Retinal pigment epithelial cell (primary cell): ENCODE measurements around the gene GALNT11.
"Not testable (repeated sequence)": the region's sequence is repeated elsewhere in the genome, so short reads cannot be mapped to it uniquely, and the experiment has no call there.

Source experiments
- DNase-seq: peaks from one replicate; pipeline ENCODE4 v3.0.0-alpha.2; 2010; ENCODE audit warnings: low read depth
- H3K4me3 ChIP-seq: 2 replicates; pipeline ENCODE4 v1.5.1; 2011; ENCODE audit warnings: mild to moderate bottlenecking, low read length, control low read depth, moderate library complexity
- CTCF ChIP-seq: conservative IDR thresholded peaks from 2 replicates; pipeline ENCODE4 v1.5.1; 2011; ENCODE audit warnings: low read depth, low read length, control low read depth, inconsistent platforms

GALNT11 gene

GRCh38 chr7:152013974-152014373 lies 11.5 kb upstream of the GALNT11 start:
- TF ChIP-seq CTCF: no peak
- H3K4me3 ChIP-seq: no peak overlapping the region
- no peak for DNase-seq

DNA sequence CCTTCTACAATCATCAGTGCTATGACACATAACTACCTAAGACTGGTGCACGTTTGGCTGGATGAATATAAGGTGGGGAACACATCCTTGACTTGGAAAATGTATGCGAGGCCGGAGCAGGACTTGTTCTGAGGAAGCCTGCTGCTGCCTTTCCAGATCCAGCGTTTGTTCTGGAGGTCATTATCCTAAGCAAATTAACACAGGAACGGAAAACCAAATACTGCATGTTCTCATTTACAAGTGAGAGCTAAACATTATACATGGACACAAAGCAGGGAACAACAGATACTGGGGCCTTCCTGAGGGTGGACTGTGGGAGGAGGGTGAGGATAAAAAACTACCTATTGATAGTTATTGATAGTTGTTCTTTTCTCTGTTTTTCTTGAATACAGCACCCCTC lies 10.8 kb upstream of the GALNT11 start:
- H3K4me3 ChIP-seq: no peak overlapping the region

DNA sequence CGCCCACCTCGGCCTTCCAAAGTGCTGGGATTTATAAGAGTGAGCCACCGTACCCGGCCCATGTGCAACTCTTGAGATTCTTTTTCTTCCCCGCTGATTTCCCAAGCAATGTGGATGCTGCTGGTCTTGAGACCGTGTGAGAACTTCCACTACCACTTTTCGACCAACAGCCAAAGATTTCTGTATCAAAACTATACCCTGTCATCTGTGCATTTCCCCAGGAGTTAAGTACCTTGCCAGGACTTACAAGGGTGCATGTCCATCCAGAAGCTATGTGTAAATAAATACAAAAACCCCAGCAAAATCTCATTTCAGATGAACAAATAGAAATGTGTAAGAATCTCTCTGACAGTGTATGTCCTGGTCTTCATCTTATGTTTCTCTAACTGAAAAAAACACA lies 9.9 kb upstream of the GALNT11 start:
- DNase-seq: no peak
- TF ChIP-seq CTCF: no peak
- H3K4me3 ChIP-seq: no peak overlapping the region

More for the DNA sequence above, 10.8 kb upstream of the GALNT11 start:
- DNase-seq: no peak
- TF ChIP-seq CTCF: no peak

- no peak overlapping the region for H3K4me3 ChIP-seq
- TF ChIP-seq CTCF: no peak
- no peak for DNase-seq
These were observed 8.5 kb upstream of the GALNT11 start for GRCh38 chr7:152016947-152017346.

DNA sequence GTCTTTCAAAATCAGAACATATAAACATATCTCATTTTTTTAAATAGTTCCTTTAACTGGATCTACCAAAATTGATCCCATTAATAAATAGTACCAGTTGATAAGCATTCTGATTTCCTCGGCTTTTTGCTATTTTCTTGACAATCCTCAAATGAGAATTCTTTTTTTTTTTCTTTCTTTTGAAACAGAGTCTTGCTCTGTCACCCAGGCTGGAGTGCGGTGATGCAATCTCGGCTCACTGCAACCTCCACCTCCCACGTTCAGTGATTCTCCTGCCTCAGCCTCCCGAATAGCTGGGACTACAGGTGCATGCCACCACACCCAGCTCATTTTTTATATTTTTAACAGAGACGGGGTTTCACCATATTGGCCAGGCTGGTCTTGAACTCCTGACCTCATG lies 7.8 kb upstream of the GALNT11 start:
- not testable (repeated sequence) for DNase-seq, H3K4me3 ChIP-seq

GRCh38 chr7:152021740-152022139 lies 3.7 kb upstream of the GALNT11 start:
- DNase-seq: not testable (repeated sequence)

DNA sequence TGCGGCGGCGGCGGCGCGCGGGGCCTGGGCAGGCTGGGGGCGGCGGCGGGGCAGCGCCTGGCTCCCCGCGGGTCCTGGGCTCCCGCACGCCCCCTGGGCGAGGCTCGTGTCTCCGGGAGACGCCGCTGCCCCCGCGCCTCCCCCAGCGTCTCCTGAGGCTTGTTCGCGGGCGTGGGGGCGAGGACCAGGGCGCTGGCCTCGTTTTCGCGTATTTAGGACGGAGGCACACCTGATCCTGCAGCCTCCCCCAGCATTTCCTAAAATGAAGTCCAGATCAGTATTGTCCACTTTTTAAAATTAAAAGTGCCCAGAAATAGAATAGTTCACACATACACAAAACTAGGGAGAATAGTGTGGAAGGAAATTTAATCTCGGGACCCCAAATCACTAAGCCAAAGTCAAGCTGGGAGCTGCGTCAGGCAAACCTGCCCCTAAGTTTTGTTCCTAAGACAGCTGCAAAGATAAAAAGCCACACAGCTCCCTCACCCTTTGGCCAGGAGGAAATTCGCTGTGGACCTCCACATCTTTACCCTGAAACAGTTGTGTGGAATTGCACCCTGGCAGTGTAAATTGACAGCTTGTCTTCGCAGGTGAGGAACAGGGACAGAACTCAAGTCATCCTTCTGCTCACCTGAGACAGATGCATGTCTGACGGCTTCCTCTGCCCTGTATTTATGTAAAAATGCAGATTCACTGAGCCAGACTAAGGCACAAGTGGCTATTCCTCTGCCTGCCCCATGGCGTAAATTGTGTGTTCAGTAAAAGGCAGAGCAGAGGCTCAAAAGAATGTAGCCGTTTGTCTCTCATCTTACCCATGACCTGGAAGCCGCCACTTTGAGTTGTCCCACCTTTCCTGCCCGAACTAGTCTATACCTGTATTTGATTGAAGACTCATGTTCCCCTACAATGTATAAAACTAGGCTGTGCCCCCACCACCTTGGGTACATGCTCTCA lies 740 bp downstream of the GALNT11 start:
- no peak for TF ChIP-seq CTCF
- no peak for DNase-seq
- peak overlapping the region; percentile 64 for H3K4me3 ChIP-seq

More at GRCh38 chr7:152021740-152022139, 3.7 kb upstream of the GALNT11 start:
- H3K4me3 ChIP-seq: not testable (repeated sequence)

- DNase-seq, H3K4me3 ChIP-seq: not testable (repeated sequence)
These were observed 2.3 kb downstream of the GALNT11 start for GRCh38 chr7:152027491-152028365.
